Measurements from ENCODE around the gene HUWE1. TPM values are rescaled to one million over a fixed set of nuclear protein-coding genes. Genes with fewer than 3 reads are reported as not detected.

The HUWE1 gene
- total RNA-seq, 2 experiments from 2014 or later = 376 to 384 TPM

DNA sequence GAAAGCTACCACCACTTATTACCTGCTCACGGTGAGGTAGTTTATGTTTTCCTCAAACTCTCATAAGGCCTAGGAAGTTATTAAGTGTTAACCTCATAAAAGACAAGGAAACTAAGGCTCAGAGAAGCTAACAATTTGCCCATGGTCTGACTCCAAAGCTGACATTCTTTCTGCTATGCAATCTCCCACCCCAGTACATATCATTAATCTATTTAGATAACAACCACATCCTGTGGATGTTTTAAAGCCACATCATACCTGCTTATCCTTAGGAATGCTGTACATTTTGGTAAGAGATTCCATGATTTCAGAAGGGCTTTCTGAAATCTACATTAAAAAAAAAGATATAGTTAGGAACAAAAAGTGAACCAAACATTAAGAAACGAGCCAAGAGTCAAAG lies 55.4 kb downstream of the HUWE1 start:
- POLR2A ChIA-PET = no interaction called here
- ATAC-seq (no peak), DNase-seq (no peak)
- Mint-ChIP-seq H3K27ac (no peak overlapping the region), H3K36me3 (ENCODE audit: low read depth) (peaks cover 46% of the 10 kb centered on the region), H3K9me3 (no peaks in the 10 kb centered on the region), H3K4me1 (ENCODE audit: low read depth) (no peaks in the 10 kb centered on the region), H3K4me3 (no peak overlapping the region), H3K27me3 (no peaks in the 10 kb centered on the region)
- CTCF ChIA-PET = no interaction called here
- intact Hi-C loops (cut with micrococcal nuclease) = no loop called here
- TF ChIP-seq CTCF (IDR thresholded peaks at IDR 0.05) = no peak

- H3K27me3 Mint-ChIP-seq = no peaks in the 10 kb centered on the region
- POLR2A ChIA-PET = no interaction called here
- H3K9me3 Mint-ChIP-seq = no peaks in the 10 kb centered on the region
- no peak for DNase-seq
- no peak for ATAC-seq
- intact Hi-C loops (cut with micrococcal nuclease) = no loop called here
- no peak overlapping the region for H3K27ac Mint-ChIP-seq
- H3K4me3 Mint-ChIP-seq = no peak overlapping the region
- CTCF ChIA-PET = no interaction called here
- no peaks in the 10 kb centered on the region for H3K4me1 Mint-ChIP-seq (ENCODE audit: low read depth)
- H3K36me3 Mint-ChIP-seq (ENCODE audit: low read depth) = peaks cover 47% of the 10 kb centered on the region
- TF ChIP-seq CTCF (IDR thresholded peaks at IDR 0.05) = no peak
Measured at GRCh38 chrX:53630261-53630660, 56.3 kb downstream of the HUWE1 start.

GRCh38 chrX:53622431-53622830 lies 64.1 kb downstream of the HUWE1 start:
- ATAC-seq = no peak
- H3K4me3 Mint-ChIP-seq = no peak overlapping the region
- H3K27ac Mint-ChIP-seq = peak overlapping the region; percentile 72
- ChIA-PET CTCF (no interaction called here), POLR2A (no interaction called here)
- H3K4me1 Mint-ChIP-seq (ENCODE audit: low read depth) = peaks cover 29% of the 10 kb centered on the region
- H3K36me3 Mint-ChIP-seq (ENCODE audit: low read depth) = peaks cover 51% of the 10 kb centered on the region
- no peak for DNase-seq
- no peak for TF ChIP-seq CTCF (IDR thresholded peaks at IDR 0.05)
- H3K27me3 Mint-ChIP-seq = no peaks in the 10 kb centered on the region
- intact Hi-C loops (cut with micrococcal nuclease) = no loop called here
- no peaks in the 10 kb centered on the region for H3K9me3 Mint-ChIP-seq

- no peak for TF ChIP-seq CTCF (IDR thresholded peaks at IDR 0.05)
- POLR2A ChIA-PET = no interaction called here
- no peak for ATAC-seq
- H3K9me3 Mint-ChIP-seq = no peaks in the 10 kb centered on the region
- intact Hi-C loops (cut with micrococcal nuclease) = no loop called here
- no peak overlapping the region for H3K4me3 Mint-ChIP-seq
- DNase-seq = no peak
- peaks cover 29% of the 10 kb centered on the region for H3K4me1 Mint-ChIP-seq (ENCODE audit: low read depth)
- CTCF ChIA-PET = no interaction called here
- H3K27me3 Mint-ChIP-seq = no peaks in the 10 kb centered on the region
- peaks cover 56% of the 10 kb centered on the region for H3K36me3 Mint-ChIP-seq (ENCODE audit: low read depth)
- peak overlapping the region; percentile 72 for H3K27ac Mint-ChIP-seq
Measured at GRCh38 chrX:53621418-53621986, 65.0 kb downstream of the HUWE1 start.

DNA sequence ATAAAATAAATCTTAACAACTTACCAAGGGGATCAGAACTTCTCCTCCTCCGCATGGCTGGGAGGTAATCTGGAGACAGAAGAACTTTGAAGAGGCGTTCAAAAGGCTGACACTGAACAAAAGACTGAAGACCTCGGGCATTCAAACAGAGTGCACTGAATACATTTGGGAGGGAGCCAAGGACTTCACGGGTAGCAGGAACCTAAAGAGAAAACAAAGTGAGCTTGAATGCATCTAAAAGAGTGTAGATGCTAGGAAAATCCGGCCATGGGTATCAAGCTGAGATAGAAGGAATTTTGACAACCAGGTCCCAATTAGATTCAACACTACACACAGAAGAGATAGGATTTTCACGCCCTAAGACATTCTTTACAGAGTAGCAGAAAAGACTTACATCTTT lies 69.6 kb downstream of the HUWE1 start:
- Mint-ChIP-seq H3K27me3 (no peaks in the 10 kb centered on the region), H3K36me3 (ENCODE audit: low read depth) (peaks cover 58% of the 10 kb centered on the region), H3K4me1 (ENCODE audit: low read depth) (peaks cover 16% of the 10 kb centered on the region), H3K4me3 (no peak overlapping the region), H3K27ac (no peak overlapping the region), H3K9me3 (no peaks in the 10 kb centered on the region)
- DNase-seq (no peak), ATAC-seq (no peak)
- CTCF ChIA-PET = no interaction called here
- no peak for TF ChIP-seq CTCF (IDR thresholded peaks at IDR 0.05)
- intact Hi-C loops (cut with micrococcal nuclease) = no loop called here
- POLR2A ChIA-PET = no interaction called here
